CD4-positive, alpha-beta T cell treated with Interleukin-2 at 100 ng/mL for 4 hours (primary cell): ENCODE results near the gene VIPR1.
"Not testable (repeated sequence)": the region's sequence is repeated elsewhere in the genome, so short reads cannot be mapped to it uniquely, and the experiment has no call there.

ENCODE experiments used
- DNase-seq: peaks from one replicate; pipeline ENCODE4 v3.0.0-alpha.2; 2020; ENCODE audit warnings: low spot score

VIPR1 gene

GRCh38 chr3:42578054-42578453 is 75.6 kb downstream of the VIPR1 start:
- no peak for DNase-seq

- DNase-seq, result not testable (repeated sequence)
Measured at GRCh38 chr3:42579346-42579745, 76.9 kb downstream of the VIPR1 start.

- no peak for DNase-seq
Measured at GRCh38 chr3:42581400-42581708, 78.9 kb downstream of the VIPR1 start.

GRCh38 chr3:42581709-42582473 is 79.4 kb downstream of the VIPR1 start, which contains the start of gene SEC22C:
SEC22C (minus strand) TSS chr3:42581967; CDS start chr3:42569046, 12,921 bp downstream.
- DNase-seq, result peak; percentile 95

- no peak for DNase-seq
Measured at GRCh38 chr3:42582474-42583070, 80.1 kb downstream of the VIPR1 start.
